HG03064 (cell line): ENCODE data around the gene SUMO2.
"Not testable (repeated sequence)": the region's sequence is repeated elsewhere in the genome, so short reads cannot be mapped to it uniquely, and the experiment has no call there.

ENCODE experiments used
- ATAC-seq: cut with Tn5 transposase; IDR thresholded peaks from one replicate; pipeline ENCODE4 v1.9.1; 2021; ENCODE audit warnings: low read depth; ENCODE audit not compliant: unreplicated experiment

Gene SUMO2

GRCh38 chr17:75183999-75184884, 1.5 kb upstream of the SUMO2 start:
- no peak for ATAC-seq

- peak; percentile 19 for ATAC-seq
Observed at GRCh38 chr17:75182319-75182568, 515 bp downstream of the SUMO2 start.

- ATAC-seq = no peak
Observed at GRCh38 chr17:75181608-75182318, 996 bp downstream of the SUMO2 start.

DNA sequence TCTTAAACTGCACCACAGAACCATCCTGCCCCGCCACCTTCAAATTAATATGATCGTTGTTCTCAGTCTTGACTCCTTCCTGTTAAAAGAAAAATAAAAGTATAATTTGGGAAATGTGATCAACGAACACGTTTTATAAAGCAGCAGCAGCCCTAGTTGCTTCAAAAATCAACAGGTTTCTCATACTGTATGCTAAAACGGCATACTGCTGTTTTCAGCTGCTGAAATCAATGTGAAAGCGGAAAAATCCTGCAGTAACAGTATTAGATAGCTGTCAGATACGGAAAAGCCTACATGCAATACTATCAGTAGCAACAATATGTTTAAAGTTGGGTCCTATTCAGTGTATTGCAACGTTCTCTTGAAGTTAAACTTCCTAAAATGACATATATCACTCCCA, 1.6 kb downstream of the SUMO2 start:
- no peak for ATAC-seq

- ATAC-seq = no peak
Observed at GRCh38 chr17:75178453-75178852, 4.3 kb downstream of the SUMO2 start.

GRCh38 chr17:75176625-75177024, 6.1 kb downstream of the SUMO2 start:
- no peak for ATAC-seq

- no peak for ATAC-seq
Observed at GRCh38 chr17:75174996-75175395, 7.8 kb downstream of the SUMO2 start.

DNA sequence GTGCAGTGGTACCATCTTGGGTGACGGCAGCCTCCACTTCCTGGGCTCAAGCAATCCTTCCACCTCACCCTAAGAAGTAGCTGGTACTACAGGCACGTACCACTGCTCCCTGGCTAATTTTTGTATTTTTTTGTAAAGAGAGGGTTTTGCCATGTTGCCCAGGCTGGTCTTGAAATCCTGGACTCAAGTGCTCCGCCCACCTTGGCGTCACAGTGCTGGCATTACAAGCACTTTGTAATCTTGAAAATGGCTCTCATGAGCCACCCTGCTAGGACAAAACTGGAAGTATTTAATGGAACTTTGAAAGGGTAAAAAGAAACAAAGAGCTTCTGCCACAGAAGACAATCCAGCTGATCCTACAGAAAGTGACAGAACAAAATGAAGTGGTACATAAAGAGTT, 9.2 kb downstream of the SUMO2 start:
- ATAC-seq = no peak

DNA sequence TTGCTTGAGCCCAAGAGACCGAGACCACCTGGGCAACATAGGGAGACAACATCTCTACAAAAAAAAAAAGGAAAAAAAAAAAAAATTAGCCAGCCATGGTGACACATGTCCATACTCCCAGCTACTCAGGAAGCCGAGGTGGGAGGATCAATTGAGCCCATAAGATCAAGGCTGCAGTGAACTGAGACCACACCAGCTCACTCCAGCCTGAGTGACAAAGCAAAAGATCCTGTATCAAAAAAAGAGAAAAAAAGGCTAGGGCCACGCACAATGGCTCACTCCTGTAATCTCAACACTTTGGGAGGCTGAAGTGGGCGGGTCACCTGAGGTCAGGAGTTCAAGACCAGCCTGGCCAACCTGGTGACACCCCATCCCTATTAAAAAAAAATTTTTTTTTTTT, 13.8 kb downstream of the SUMO2 start:
- ATAC-seq = no peak

GRCh38 chr17:75164606-75165005, 18.2 kb downstream of the SUMO2 start:
- not testable (repeated sequence) for ATAC-seq

GRCh38 chr17:75163074-75163473, 19.7 kb downstream of the SUMO2 start:
- no peak for ATAC-seq

GRCh38 chr17:75160211-75160610, 22.5 kb downstream of the SUMO2 start:
- ATAC-seq = no peak

GRCh38 chr17:75159196-75160031, 23.3 kb downstream of the SUMO2 start:
- no peak for ATAC-seq

DNA sequence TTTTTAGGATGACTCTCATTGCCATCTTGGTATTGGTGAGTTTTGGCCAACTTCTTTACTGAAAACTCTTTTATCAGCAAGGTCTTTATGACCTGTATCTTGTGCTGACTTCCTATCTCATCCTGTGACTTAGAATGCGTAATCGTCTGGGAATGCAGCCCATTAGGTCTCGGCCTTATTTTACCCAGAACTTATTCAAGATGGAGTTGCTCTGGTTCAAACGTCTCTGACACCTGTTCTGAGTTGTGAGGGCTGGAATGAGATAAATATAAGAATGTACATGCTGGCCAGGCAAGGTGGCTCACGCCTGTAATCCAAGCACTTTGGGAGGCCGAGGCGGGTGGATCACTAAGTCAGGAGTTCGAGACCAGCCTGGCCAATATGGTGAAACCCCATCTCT, 24.3 kb downstream of the SUMO2 start:
- ATAC-seq = not testable (repeated sequence)

DNA sequence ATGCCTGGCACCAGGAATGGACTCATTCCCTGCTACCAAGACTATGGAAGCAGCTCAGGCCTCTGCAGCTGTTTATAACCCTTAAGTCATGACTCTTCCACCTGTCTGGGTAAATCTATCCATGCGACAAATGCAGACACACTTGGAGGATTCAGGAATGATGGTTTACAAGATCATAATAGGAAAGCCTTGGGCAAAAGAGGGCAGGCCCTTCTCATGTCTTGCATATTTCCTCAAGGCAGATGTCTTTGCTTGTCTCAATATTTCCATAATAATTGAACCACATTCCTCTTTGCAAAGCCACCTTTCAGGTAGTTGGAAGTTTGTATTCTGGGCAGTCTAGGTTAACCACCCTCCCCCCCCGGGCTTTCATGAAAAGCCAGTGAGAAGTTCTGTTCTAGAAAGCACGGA, 27.6 kb downstream of the SUMO2 start:
- no peak for ATAC-seq

DNA sequence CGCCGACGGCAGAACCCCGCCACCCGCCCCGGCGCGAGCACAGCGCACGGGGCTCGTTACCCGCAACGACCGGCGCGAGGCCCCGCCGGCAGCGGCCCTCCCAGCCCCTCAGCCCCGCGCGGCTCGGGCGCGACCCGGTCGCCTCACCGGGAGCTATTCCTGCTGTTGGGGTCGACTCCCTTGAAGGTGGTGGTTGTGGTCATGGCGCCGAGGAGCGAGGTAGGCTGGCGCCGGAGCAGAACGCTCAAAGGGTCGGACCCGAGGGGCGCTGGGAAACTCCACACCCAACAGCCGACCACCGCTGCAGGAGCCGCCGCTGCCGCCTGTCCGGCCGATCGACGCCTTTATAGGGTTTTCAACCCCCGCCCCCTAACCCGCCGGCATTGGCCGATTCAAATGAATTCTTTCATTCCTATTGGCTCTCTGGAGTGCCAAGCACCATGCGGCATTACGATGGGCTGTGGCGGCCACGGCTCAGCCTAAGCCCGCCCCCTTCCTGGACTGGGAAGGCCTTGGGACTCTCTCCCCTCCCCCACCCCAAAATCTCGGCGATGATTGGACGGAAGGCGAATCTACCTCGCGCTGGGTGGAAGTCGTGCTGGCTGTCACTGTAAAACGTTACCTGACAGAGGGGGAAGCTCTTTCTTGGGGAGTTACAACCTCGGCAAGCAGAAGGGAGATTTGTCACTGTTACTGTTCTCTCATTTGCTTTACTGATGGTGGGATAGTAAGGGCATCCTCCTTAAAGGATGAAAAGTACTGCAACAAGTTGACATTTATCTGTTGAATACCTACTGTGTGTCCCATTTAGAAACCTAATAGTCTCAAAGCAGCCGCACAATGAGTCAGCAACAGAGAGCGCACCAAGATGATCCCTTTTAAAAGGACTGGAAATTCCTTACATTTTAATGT, 28.3 kb downstream of the SUMO2 start, which contains the start of gene JPT1:
Gene JPT1 (minus strand): TSS at position 318 of the 912 bp plus-strand sequence. CDS start 115 bp downstream, at position 203.
- ATAC-seq = peak; percentile 91

DNA sequence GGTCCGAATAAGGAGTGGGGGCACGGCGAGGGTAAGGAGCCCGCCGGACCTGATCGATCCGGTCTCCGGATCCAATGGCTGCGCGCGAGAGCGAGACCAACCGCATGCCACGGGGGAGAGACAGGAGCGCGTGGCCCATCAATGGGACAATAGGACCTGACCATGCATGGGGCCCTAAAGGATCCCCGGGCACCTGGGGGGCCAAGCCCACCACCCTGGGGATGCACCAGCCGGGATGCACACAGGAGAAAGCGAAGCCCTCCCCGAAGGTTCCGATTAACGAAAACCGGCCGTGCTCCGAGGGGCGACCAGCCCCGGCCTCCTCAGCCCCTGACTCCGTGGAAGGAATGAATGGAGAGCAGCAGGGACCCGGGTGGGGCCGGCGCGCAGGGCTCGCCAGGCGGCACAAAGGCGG, 29.0 kb downstream of the SUMO2 start:
- ATAC-seq = peak; percentile 9

GRCh38 chr17:75152922-75153779, 29.6 kb downstream of the SUMO2 start:
- no peak for ATAC-seq

DNA sequence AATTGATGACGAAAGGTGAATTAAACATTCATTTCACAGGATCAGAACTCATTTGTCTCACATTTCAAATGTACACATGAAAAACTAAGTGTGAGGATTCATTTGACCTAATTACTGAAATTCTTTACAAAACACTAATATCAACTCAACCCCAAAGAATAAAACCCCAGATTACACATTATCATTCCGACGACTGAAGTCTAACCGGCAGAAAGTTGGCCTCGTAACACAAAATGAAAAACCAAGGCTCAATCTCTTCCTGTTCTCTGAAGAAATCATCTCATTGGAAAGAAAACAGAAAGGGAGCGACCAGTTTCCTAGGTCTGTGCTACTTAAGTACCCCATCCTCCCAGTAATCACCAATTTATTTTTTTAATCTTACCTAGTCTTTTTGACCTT, 30.2 kb downstream of the SUMO2 start:
- no peak for ATAC-seq
